Thoracic aorta (tissue), 2 donors: Measurements from ENCODE around the gene ADH5. TPM values are rescaled to one million over a fixed set of nuclear protein-coding genes. Genes with fewer than 3 reads are reported as not detected.

Experiments
- ATAC-seq: fragments of 150-250 bp; one replicate; pipeline ENCODE4 v1.8.0; 2017; ENCODE audit warnings: low read depth; ENCODE audit not compliant: insufficient number of reproducible peaks, low FRiP score
- DNase-seq: peaks from one replicate; pipeline ENCODE4 v3.0.0-alpha.2; 2020; ENCODE audit warnings: low spot score
- H3K27ac ChIP-seq, 2 donors: fragments of 200-600 bp; sonication (generic); 1 replicate in 1 of 2; 2 replicates in 1 of 2; pipeline ENCODE4 v1.5.1; 2016; ENCODE audit warnings: mild to moderate bottlenecking in 2 of 2, moderate library complexity in 2 of 2
- H3K27me3 ChIP-seq: fragments of 200-600 bp; sonication (generic); replicated peaks from 2 replicates; pipeline ENCODE4 v1.6.0; 2016; ENCODE audit warnings: mild to moderate bottlenecking; ENCODE audit not compliant: insufficient read depth
- H3K36me3 ChIP-seq: fragments of 200-600 bp; sonication (generic); one replicate; pipeline ENCODE4 v1.5.1; 2016
- H3K4me1 ChIP-seq, 2 donors: fragments of 200-600 bp; sonication (generic); 1 replicate in 1 of 2; 2 replicates in 1 of 2; pipeline versions ENCODE4 v1.5.1 to v1.6.0; 2016; ENCODE audit warnings: low read depth in 2 of 2, mild to moderate bottlenecking in 1 of 2; ENCODE audit not compliant: control insufficient read depth in 1 of 2
- H3K4me3 ChIP-seq: fragments of 200-600 bp; sonication (generic); 2 replicates; pipeline ENCODE4 v1.5.1; 2016; ENCODE audit warnings: mild to moderate bottlenecking
- H3K9me3 ChIP-seq: fragments of 200-600 bp; sonication (generic); 2 replicates; pipeline ENCODE4 v1.5.1; 2016
- CTCF ChIP-seq: fragments of 200-600 bp; sonication (generic); IDR thresholded peaks from one replicate; pipeline ENCODE4 v1.5.1; 2019; ENCODE audit warnings: antibody characterized with exemption
- total RNA-seq, 2 donors: library from RNA; depleted of rRNA; stranded (reverse); fragments of >200 nt; gene quantifications; one replicate each; pipeline versions ENCODE4 v1.1.0 to v1.2.3, GENCODE V29; 2016

The ADH5 gene
- total RNA-seq, 2 donors from 2014 or later: 149 to 180 TPM

DNA sequence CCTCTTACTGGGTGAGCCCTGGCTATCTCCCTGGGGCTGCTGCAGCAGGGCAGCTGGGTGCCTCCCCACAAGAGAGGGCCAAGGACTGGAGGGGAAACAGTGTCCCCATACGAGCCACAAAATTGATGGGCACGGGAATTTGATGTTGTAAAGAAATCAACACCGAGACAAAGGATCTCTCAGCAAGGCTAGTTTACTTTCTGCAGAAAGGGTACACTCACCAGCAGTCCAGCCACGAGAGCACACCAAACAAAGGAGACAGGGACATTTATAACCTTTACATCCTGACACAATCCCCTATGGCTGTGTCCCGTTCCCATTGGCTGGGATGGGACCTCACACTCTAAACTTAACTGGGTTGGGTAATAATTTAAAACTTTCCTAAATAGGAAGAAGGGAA is 67.2 kb downstream of the ADH5 start:
- no peak for TF ChIP-seq CTCF
- Histone ChIP-seq H3K27ac (no peak overlapping the region), H3K27me3 (no peaks in the 10 kb centered on the region), H3K36me3 (no peaks in the 10 kb centered on the region), H3K9me3 (peaks cover 9% of the 10 kb centered on the region), H3K4me1 (peaks cover 0 to 40% of the 10 kb centered on the region in 2 donors), H3K4me3 (no peak overlapping the region)
- DNase-seq: no peak
- ATAC-seq: no peak

Other genes starting within 250 kb of the ADH5 start
- 100 to 1,000 TPM; 108 to 111 TPM for gene EIF4E, start 159.7 kb downstream of the ADH5 start, total RNA-seq
- 10 to 100 TPM; 39.7 to 54.9 TPM for gene METAP1, start 93.1 kb downstream of the ADH5 start, total RNA-seq
- gene ADH4, start 55.5 kb upstream of the ADH5 start, total RNA-seq: under 1 TPM; 0.27 to 0.92 TPM
- under 1 TPM in 1 of 2 donors, not detected in 1; 0.41 TPM for gene ADH6, start 130.5 kb upstream of the ADH5 start, total RNA-seq
- under 1 TPM in 1 of 2 donors, not detected in 1; 0.99 TPM for gene ADH1A, start 202.2 kb upstream of the ADH5 start, total RNA-seq
- gene ADH1B, start 232.6 kb upstream of the ADH5 start, total RNA-seq: 1,000 to 10,000 TPM; 1,169 to 1,563 TPM